Inferior parietal cortex (tissue), 1 donor: ENCODE results near the gene LRBA.
"Not testable (repeated sequence)": the region's sequence is repeated elsewhere in the genome, so short reads cannot be mapped to it uniquely, and the experiment has no call there.

Experiments
- DNase-seq: peaks from one replicate; pipeline ENCODE4 v3.0.0-alpha.2; 2016; ENCODE audit errors: extremely low spot score

The LRBA gene

DNA sequence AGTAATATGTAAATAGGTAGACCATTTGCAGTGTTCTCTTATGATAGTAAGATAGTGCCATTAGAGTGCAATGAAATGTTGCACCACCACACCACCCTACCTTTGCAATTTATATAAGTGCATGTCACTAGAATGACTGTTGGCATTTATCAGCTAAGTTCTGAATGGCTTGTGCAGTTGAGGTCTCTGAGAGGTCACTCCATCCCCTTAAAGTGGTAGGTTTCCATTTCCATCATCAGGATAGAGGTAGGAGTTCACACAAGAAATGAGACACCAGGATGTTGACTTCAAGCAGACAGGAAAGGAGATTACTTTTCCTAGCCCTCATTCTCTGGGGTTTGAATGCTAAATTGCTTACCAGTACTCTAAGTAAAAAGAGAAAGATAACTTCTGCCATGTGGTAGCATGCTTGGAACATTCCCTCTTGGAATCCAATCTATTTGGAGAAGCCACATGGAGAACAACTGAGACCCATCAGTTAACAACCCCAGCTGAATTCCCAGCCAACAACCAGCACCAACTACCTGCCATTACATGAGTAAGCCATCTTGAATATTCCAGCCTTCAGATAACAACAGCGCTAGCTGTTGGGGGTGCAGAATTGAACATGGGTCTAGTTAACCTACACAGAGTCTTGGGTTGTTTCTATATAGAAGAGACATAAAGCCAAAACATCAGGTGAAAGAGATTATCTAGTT is 6.7 kb upstream of the LRBA start:
- DNase-seq, result no peak

DNA sequence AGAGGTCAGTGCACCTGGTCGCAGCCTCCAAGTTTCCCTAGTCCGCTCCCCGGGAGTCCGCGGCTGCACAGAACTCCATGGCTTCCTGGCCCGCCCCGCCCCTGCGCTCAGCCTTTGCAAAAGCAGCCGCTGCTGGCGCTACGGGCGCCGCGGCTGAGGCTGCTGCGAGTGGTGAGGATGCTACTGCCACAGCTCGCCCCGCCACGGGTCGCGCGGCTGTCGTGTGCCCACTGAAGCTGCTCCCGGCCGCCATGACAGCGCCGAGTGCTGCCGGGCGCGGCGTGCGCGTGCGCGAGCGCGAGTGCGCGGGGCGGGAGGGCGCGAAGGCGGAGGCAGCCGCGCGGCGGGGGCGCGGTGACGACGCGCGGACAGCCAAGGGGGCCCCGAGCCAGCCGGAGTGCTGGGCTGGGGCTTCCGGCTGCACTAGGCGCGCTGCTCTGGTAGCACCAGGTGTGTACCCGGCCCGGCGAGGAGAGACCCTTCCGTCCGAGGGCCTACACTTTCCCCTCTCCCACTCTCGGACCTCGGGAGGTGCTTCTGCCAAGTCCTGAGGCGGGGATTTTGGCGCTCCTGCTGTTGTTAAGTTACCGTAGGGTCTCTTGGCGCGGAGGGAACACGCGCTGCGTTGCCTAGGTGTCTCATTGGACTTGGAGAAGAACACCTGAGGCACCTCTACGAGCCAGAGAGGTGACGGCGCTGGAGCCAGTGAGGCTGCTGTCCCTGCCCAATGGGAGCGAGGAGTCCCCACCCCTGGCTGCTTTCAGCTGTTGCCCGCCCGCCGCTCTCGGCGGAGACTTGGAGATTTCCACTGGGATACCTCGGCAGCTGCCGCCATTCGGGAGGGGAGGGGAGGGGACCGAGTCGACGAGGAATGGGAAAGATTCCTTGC is 619 bp upstream of the LRBA start:
- peak; percentile 73 for DNase-seq

DNA sequence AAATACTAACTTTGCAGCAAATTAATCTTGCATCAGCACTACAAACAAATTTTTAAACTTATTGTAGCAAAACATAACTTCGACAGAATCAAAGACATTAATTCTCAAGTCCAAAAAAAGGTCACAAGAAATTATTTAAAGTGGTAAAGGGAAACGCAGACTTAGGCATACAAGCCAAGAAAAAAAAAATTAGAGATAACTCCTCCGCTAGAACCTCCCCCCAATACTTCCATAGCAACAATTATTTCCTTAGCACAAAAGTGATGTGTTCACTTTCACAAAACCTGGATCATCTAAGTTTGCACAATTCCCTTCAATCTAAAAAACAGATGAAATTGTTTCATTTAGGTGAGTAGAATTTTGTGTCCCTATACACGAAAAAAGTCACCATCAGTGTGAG is 1.1 kb downstream of the LRBA start:
- no peak for DNase-seq

DNA sequence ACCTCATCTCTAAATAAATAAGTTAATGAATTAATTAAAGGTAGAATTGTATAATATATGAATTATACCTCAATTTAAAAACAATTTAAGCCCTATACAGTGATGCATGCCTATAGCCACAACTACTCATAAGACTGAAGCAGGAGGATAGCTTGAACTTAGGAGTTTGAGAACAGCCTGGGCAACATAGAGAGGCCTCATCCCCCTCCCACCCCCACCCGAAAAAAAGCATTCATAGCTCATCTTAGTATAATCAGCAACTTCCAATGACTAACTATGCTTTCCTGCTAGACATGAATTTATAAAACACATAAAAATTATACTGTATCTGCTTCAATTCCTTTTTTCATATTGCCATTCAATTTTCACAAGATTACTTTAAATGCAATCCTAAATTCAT is 1.6 kb downstream of the LRBA start:
- no peak for DNase-seq

DNA sequence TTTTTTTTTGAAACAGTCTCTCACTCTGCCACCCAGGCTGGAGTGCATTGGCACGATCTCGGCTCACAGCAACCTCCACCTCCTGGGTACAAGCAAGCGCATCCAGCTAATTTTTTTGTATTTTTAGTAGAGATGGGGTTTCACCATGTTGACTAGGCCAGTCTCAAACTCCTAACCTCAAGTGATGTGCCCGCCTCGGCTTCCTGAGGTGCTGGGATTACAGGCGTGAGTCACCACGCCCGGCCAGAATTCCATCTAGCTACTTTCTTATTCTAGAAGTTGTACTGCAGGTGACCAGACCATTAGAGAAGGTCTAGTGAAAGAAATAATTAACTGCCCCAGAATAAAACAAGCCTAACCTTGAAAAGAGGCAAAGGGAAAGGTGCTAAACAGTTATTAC is 2.3 kb downstream of the LRBA start:
- DNase-seq, result no peak

DNA sequence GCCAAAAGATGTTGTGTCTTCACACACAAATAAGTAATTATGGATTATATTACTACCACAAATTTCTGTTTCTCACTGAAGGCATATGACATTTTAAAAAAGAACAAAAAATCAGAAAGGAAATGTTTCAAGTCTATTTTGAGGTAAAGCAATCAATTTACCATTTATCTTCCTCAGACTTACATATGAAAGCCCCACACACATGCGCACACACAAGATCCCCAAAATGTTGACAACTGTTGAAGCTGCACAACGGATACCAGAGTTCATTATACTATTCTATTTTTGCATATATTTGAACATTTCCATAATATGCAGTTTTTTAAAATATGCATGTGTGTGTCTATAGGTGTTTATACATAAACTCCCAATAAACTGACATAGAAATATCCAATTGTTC is 2.7 kb downstream of the LRBA start:
- DNase-seq, result no peak

DNA sequence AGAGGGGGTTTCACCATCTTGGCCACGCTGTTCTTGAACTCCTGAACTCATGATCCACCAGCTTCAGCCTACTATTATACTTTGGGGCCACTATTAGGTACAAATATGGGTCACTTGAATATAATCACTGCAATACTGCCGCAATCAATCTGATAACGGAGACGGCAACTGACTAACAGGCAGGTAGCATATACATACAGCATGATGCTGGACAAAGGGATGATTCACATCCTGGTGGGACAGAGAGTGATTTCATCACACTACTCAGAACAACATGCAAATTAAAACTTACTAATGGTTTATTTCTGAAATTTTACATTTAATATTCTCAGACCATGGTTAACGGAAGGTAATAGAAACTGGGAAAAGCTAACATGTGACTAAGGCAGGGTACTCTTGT is 10.9 kb downstream of the LRBA start:
- no peak for DNase-seq

DNA sequence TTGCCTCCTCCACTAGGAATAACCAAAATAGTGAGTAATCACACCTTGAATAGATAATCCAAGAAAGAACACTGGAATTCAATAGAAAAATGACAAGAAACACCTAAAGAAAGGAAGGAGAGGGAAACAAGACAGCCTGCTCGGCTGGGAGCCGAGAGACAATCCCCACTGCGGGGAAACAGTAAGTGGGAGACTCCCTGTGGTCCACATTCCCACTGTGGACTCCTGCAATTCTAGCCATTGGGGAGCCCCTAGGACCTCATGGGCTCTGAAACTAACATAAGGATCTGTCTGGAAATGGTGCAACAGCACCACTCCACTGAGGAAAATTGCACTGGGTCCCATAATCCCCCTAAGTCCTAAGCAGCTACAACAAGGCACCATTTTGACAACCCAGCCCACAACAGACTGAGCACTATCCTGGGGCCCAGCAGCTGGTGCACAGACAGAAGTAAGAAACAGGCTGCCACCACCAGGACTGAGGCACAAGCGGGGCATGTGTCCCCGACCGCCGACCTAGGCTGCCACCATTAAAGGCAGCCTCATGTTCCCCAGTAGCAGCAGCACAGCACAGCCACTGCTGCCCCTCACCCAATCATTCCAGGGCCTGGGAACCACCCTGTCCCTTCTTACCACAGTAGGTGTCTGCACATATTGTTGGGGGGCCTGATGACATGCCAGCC is 14.2 kb downstream of the LRBA start:
- no peak for DNase-seq

DNA sequence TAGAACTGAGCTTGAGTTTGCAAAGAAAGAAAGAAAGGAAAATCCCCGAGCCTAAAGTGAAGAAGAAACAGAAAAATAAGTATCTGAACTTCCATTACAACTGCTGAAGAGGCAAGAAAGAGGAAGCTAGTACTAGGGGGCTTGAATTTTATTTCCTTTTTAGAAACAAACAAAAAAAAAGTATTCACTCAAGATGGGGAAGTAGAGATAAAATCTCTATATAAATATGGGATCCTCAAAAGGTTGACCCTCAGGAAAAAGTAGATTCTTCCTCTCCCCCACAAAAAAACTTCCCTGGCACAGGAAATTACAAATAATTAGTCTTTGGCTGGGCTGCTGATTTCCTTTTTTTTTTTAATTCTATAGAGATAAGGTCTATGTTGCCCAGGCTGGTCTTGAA is 16.0 kb downstream of the LRBA start:
- no peak for DNase-seq

DNA sequence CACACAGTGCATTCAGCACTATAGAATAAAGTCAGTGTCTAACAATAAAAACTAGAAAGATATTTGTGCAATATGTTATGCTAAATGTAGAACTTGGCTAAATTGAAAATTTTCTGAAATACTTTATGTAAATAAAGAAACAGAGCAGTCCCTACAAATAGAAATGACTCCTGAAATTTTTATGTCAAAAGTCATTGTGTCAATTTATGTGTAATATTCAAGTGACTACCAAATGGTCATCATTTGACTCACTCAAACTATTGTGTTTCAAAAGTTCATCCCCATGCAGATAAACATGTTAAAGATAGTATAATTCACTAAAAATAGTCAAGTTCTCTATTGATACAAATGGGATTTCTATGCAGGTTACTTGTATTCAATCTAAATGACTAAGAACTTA is 17.9 kb downstream of the LRBA start:
- DNase-seq, result no peak

DNA sequence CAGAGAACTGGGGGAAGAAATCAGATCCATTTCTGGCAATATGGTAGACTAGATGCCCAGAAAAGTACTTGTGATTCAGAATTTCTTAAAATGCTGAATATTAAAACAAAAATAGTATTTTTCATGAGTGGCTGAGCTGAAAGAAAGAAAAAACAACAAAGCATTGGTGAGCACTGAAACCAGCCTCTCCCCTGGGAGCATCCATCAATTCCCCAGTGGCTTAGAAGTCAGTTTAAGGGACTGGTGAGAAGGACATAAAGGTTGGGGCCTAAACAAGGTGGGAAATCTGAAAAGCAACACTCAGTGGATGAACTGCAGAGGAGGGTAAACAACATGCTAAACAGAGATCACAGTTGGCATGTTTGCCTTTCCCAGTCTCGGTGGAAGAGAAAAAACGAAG is 20.4 kb downstream of the LRBA start:
- DNase-seq, result no peak

DNA sequence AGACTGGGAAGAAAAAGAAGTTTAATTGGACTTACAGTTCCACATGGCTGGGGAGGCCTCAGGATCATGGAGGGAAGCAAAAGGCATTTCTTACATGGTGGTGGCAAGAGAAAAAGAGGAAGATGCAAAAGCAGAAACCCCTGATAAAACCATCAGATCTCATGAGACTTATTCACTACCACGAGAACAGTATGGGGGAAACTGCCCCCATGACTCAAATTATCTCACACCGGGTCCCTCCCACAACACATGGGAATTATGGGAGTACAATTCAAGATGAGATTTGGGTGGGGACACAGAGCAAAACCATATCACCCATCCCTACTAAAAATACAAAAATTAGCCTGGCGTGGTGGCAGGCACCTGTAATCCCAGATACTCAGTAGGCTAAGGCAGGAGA is 21.5 kb downstream of the LRBA start:
- DNase-seq, result not testable (repeated sequence)

DNA sequence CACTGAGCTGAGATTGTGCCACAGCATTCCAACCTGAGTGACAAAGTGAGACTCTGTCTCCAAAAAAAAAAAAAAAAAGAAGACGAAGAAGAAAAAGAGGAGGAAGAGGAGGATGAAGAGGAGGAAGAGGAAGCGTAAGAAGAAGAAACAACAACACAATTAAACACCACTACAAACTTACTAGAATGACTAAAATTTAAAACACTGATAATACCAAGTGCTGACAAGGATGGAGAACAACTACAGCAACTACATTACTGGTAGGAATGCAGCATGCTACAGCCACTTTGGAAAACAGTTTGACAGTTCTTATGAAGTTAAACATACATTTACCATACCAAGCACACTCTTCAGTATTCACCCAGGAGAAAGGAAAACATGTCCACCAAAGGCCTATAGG is 24.1 kb downstream of the LRBA start:
- DNase-seq, result no peak

DNA sequence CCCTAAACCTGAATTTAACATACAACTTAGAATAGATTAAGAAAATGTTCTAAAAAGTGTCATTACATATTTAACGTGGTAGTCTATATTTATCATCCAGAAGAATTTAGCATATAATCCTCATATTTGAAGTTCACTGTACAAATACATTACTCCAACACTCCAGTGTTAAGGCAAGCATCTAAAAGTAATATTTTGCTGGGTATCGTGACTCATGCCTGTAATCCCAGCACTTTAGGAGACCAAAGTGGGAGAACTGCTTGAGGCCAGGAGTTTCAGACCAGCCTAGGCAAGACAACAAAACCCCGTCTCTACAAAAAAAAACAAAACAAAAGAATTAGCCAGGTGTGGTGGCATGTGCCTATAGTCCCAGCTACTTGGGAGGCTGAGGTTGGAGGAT is 24.8 kb downstream of the LRBA start:
- no peak for DNase-seq

DNA sequence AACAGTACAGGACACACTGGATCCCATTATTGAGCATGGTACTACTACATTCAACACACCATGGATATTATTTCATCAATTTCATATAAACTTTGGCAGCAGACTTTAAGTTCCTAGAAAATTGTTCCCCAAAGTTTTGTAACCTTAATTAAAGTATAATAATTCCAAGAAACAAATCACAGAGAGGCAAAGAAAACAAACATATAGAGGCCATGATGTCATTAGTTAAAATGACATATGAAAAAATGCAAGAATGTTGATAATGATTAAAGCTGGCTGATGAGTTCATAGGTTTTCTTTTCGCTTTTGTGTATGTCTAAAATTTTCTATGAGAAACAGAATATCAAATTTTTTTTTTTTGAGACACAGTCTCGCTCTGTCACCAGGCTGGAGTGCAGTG is 26.8 kb downstream of the LRBA start:
- no peak for DNase-seq

DNA sequence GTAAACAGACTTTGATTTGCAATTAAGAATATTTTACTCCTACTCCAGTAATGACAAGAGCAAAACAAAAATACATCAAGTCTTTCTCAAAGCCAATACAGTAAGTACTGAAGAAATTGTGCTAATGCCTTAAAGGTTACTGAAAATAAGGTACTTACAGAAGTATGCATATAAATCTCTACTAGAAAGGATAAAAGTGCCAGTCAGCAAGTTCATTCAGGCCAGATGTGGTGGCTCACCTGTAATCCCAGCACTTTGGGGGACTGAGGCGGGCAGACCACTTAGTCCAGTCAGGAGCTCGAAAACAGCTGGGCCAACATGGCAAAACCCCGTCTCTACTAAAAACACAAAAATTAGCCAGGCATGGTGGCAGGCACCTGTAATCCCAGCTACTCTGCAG is 27.9 kb downstream of the LRBA start:
- DNase-seq, result no peak

DNA sequence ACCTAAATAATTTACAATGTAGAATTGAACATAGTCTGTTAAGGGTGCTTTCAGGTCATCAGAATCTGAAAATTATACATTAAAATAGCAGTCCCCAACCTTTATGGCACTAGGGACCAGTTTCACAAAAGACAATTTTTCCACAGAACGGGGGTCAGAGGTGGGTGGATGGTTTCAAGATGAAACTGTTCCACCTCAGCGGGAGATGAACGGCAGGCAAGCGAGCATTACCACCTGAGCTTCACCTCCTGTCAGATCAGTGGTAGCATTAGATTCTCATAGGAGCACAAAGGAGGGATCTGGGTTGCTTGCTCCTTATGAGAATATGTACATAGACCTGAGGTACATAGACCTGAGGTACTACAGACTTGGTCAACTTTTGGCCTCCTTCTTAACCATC is 29.0 kb downstream of the LRBA start:
- DNase-seq, result no peak

DNA sequence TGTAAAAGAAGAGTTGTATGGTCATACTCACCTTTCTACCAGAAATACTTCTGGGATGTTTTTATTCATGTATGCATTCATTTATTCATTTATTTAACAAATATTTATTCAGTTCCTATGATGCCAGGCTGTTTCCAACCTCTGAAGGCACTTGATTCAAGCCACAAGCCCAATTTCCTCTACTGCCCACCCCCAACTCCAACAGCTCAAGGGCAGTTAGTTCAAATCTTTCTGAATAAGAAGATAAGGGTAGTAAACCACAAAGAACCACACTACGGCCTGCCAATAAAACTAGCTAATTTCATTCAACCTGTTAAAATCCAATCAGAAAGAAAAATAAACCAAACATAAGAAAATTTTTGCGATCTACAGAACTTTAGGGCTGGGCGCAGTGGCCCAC is 31.2 kb downstream of the LRBA start:
- DNase-seq, result no peak

DNA sequence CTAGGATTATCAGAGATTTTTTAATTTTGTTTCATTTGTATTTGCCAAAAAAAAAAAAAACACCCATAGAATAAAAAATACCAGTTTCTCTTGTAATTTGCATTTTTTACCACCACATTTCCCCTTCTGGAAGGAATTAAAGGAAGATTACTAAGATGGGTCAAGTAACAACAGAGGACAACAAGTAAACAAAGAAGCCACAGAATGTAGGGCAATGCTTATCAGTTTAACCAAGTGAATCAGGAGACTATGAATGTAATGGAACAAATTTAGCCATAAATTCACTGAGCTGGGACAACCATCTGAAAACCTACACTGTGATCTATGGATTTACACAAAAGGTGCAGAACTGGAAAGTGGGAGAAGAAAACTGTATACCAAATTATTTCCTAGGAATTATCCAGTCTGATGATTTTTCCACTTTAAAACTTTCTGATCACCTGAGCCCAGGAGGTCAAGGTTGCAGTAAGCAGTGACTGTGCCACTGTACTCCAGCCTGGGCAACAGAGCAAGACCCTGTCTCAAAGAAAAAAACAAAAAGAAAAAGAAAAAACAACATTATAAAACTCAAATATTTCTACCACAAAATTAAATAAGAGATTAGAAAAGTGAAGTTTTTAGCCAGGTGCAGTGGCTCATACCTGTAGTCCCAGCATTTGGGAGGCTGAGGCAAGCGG is 32.4 kb downstream of the LRBA start:
- DNase-seq, result no peak

DNA sequence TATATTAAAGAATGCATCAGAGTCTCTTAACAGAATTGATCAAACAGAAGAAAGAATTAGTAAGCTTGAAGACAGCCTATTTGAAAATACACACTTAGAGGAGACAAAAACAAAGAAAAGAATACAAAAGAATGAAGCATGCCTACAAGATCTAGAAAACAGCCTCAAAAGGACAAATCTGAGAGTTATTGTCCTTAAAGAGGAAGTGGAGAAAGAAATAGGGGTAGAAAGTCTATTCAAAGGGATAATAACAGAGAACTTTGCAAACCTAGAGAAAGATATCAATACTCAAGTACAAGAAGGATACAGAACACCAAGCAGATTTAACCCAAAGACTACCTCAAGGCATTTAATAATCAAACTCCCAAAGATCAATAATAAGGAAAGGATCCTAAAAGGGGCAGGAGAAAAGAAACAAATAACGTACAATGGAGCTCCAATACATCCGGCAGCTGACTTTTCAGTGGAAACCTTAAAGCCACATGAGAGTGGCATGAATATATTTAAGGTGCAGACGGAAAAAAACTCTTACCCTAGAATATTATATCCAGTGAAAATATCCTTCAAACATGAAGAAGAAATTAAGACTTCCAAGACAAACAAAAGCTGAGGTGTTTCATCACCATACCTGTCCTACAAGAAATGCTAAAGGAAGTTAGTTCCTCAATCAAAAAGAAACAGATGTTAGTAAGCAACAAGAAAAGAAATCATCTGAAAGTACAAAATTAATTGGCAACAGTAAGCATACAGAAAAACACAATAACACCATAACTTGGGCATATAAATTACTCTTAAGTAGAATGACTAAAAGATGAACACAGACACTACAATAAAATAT is 36.1 kb downstream of the LRBA start:
- no peak for DNase-seq

DNA sequence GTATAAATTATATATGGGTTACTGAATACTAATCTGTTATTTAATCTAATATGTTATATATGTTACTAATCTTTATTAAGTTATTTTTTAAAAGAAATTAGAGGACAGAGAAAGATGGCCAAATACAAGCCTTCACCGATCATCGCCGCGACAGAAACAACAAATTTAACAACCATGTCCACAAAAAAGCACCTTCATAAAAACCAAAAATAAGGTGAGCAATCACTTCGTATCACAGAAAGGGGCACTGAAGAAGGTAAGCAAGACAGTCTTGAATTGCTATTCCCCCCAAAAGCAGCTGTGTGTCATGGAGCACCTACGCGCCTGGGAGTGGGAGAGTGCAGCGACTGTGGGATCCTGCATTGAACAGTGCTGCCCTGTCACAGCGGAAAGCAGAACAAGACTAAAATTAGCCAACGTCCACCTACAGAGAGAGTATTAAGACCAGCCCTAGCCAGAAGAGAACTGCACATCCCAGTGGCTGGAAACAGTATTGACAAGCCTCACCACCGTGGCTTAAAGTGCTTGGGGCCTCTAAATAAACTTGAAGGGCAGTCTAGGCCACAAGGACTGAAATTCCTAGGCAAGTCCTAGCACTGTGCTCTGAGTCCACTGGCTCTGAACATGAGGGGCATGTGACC is 38.5 kb downstream of the LRBA start:
- DNase-seq, result no peak
